HG02588 (cell line): Measurements from ENCODE around the gene ERC1.
"Not testable (repeated sequence)": the region's sequence is repeated elsewhere in the genome, so short reads cannot be mapped to it uniquely, and the experiment has no call there.

Source experiments
- ATAC-seq: cut with Tn5 transposase; IDR thresholded peaks from one replicate; pipeline ENCODE4 v1.9.1; 2021; ENCODE audit warnings: mild to moderate bottlenecking, moderate library complexity; ENCODE audit not compliant: unreplicated experiment

ERC1 gene

GRCh38 chr12:1069846-1070245 lies 78.8 kb downstream of the ERC1 start:
- ATAC-seq = no peak

- ATAC-seq = no peak
These were observed 80.2 kb downstream of the ERC1 start for GRCh38 chr12:1071182-1071581.

- no peak for ATAC-seq
These were observed 82.6 kb downstream of the ERC1 start for GRCh38 chr12:1073652-1074051.

DNA sequence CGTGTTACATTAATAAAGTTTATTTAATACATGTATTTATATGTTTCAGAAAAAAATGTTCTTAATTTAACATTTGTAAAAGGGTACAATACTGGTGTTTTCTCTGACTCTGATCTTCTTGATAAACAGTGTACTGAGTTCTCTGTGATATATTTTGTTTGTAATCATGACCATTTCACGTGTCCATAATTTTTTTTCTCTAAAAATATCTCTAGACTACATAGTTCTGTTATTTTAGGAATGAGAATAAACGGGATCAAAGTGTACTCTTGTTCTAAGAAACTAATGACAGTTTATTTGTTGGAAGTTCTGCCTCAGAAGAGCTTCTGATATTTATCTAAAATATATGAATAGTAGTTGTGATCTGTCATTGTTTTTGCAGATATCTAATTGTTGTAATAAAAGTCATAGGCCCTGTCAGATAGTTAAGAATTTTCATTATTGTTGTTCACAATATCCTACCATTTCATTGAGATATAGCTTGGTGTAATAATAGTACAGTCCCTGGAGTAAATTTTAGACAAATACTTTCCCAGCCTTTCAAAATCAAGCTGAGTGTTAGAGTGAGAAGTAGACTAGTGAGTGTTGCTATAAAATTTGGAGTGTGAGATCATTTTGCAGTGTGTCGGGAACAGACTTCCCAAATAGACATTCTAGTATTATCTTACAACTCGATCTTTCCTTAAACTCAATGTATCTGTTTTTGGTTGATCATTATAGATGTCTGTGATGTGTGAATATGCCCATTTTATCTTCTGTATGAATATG lies 86.2 kb downstream of the ERC1 start:
- ATAC-seq = no peak

DNA sequence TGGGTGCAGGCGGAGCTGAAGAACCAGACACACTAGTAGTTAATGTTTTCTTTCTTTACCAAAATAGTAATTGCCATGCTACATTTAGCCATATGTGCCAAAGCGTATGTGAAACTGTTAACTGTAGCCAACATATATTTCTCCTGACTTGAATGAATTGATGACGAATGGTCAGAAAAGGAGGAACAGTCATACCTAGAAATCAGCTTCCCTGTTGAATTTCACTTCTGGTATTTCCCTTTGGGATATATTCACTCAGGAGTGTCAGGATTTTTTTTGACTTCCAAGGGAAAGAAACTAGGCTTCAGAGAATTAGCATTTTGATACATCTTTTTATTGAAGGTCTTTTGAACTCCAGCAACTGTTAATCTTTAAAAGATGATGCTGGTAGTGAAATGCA lies 87.0 kb downstream of the ERC1 start:
- no peak for ATAC-seq

DNA sequence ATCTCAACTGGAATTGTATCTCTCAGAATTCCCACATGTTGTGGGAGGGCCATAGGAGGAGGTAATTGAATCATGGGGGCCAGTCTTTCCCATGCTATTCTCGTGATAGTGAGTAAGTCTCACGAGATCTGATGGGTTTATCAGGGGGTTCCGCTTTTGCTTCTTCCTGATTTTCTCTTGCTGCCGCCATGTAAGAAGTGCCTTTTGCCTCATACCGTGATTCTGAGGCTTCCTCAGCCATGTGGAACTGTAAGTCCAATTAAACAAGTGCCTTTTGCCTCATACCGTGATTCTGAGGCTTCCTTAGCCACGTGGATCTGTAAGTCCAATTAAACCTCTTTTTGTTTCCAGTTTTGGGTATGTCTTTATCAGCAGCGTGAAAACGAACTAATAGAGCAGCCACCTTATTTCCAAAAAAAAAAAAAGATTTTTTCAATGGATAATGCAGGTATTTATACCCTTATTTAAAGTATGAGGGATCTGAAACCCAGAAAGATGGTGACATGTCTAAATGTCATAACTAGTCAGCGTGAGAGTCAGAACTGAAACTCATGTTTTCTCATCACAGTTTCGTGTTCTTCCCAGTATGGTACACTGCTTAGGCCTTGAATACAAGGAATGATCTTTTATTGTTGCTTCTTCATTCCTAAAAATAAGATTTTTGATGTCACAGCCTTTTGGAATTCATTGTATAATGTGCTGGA lies 89.6 kb downstream of the ERC1 start:
- no peak for ATAC-seq

DNA sequence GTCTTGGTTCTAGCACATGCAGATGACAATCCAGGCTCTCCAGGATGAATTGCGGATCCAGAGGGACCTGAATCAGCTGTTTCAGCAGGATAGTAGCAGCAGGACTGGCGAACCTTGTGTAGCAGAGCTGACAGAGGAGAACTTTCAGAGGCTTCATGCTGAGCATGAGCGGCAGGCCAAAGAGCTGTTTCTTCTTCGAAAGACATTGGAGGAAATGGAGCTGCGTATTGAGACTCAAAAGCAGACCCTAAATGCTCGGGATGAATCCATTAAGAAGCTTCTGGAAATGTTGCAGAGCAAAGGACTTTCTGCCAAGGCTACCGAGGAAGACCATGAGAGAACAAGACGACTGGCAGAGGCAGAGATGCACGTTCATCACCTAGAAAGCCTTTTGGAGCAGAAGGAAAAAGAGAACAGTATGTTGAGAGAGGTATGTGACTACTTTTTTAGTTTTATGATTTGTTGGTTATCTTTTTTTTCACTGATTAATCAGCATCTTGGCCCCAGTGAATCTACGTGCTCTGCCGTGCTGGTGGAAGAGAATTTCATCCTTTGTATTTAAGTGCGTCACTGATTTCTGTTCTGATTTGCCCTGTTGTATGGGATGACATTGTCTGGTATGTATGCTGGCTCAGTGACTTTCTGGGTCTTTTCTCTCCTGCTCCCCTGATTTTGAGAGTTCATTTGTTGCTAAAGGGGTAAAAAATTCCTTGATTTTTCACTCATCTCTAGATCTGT lies 92.3 kb downstream of the ERC1 start:
- ATAC-seq = no peak

DNA sequence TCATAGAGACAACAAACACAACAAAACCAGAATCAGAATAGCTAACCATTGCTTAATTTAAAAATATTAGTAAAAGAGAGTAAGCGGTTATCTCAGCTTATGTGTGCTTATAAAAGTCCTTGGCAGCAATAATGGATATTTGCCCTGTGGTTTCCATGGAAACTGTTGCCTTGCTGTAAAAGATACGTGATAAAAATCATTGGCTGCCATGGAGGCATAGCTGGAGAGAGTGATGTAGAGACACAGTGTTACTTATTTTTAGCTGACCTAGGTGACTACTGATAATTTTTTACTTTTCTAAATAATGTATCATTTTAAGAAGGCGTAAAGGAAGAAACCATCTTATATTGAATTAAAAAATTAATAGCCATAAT lies 92.9 kb downstream of the ERC1 start:
- no peak for ATAC-seq

- ATAC-seq = no peak
These were observed 100.3 kb downstream of the ERC1 start for GRCh38 chr12:1091350-1091749.

DNA sequence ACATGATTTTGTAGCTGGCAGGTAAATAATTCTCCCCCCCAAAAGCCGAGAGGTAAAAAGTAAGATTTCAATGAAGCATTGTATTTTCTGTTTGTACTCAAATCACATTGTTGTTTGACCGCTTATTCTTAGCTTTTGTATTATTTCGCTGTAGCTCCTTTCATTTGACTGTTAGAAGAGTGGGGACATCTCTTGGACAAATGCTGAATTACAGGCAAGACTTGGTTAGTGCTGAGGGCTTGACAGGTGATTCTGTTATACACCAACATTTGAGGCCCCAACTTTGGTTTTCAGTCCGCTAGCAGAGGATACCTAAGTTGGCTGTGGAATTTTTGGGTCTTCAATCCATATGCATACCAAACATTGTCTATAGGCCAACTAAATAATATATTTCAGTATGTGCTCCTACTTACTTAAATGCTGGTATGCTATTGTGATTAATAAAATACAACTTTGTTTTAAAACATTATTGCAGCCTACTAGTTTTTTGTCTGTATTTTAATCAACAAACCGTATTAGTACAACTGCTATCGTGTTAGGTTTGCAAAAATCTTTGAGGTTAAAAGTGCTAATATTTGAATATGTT lies 102.2 kb downstream of the ERC1 start:
- ATAC-seq = no peak

- no peak for ATAC-seq
These were observed 103.7 kb downstream of the ERC1 start for GRCh38 chr12:1094714-1095113.

GRCh38 chr12:1099158-1099557 lies 108.1 kb downstream of the ERC1 start:
- ATAC-seq = no peak

GRCh38 chr12:1099618-1100017 lies 108.6 kb downstream of the ERC1 start:
- ATAC-seq = not testable (repeated sequence)

DNA sequence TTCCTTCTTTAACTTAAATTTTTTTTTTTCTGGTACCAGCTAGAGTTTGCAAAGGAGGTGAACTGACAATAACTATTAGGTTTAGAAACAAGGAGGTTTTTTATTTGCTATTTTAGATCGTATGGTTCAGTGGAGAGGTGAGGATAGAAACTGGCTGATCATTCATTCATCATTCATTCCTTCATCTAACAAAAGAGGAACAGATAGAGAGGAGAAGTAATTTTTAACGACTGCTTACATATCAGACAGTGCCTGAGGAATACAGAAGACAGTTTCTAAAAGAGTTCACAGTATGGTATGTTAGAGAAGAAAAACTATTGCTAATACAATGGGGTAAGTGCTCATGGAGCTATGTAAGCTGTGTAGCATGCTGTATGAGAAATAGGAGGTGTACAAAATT lies 111.1 kb downstream of the ERC1 start:
- no peak for ATAC-seq

- ATAC-seq = no peak
These were observed 111.9 kb downstream of the ERC1 start for GRCh38 chr12:1102791-1103450.

GRCh38 chr12:1103632-1104031 lies 112.6 kb downstream of the ERC1 start:
- ATAC-seq = no peak

- no peak for ATAC-seq
These were observed 113.2 kb downstream of the ERC1 start for GRCh38 chr12:1104088-1104800.

GRCh38 chr12:1107669-1108068 lies 116.6 kb downstream of the ERC1 start:
- no peak for ATAC-seq

DNA sequence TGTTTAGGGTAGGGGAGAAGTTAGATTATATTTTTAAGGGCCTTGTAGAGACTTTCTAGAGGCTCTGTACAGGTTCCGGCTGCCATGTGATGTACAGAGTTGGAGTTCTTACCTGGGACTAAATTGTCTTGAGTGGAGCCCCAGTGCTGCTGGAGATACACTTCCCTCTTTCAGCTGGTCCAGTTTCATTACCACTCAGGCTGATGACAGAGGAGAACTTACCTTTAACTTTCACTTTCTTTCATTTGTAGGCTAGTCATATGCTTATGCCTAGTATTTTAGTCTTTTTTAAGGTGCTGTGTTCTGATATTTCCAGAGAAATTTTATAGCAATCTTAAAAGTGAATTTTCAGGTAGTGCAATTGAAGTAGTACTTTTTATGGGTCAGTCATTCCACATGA lies 117.3 kb downstream of the ERC1 start:
- no peak for ATAC-seq

DNA sequence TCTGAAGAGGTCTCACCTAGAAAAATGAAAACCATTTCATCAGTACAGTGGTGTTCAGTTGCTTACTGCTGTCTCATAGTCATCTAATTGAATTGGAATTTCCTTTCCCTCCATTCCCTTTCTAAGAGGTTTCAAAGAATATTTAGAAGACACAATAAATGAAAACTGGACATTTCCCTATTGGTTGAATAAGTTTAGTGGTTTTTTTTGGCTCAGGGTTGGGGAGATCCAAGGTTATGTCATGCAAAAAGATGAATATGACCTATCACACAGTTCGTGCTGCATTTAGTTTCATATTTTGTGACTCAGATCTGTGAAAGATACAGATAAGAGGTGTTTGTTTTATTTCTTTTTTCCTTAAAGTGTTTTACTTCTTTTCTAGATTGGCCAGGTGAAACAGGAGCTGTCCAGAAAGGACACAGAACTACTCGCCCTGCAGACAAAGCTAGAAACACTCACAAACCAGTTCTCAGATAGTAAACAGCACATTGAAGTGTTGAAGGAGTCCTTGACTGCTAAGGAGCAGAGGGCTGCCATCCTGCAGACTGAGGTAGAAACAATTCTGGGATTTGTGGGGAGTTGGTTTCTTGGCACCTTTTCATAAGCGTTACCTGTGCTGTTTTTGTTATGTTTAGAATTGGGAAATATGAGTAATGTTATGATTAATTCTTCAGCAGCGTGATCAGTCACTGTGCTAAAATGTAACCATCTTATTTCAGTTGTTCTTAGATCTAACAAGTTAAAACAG lies 124.6 kb downstream of the ERC1 start:
- no peak for ATAC-seq
